Activated T-cell treated with anti-CD3 and anti-CD28 coated beads, Interleukin-2, amount 50 U/mL, for 72 hours (primary cell): ENCODE results near the gene KPNA6. TPM values are rescaled to one million over a fixed set of nuclear protein-coding genes. Genes with fewer than 3 reads are reported as not detected.

ENCODE experiments used
- ATAC-seq, 2 donors: fragments of 150-1000 bp; cut with Tn5 transposase; replicated peaks in 1 of 2; 2 replicates each; pipeline ENCODE4 v1.10.0; 2021; ENCODE audit warnings: moderate library complexity in 2 of 2, mild to moderate bottlenecking in 1 of 2
- DNase-seq, 2 donors: peaks; one replicate each; pipeline ENCODE4 v3.0.0; 2021 to 2022; ENCODE audit warnings: mixed read lengths in 1 of 2
- H3K27ac Mint-ChIP-seq: one replicate; pipeline ENCODE4 v1.8.0; 2022; ENCODE audit warnings: mild to moderate bottlenecking, moderate library complexity, mixed read lengths
- H3K27me3 Mint-ChIP-seq: one replicate; pipeline ENCODE4 v1.8.0; 2022; ENCODE audit warnings: low read depth, mixed read lengths
- H3K36me3 Mint-ChIP-seq, 2 donors: one replicate each; pipeline ENCODE4 v1.8.0; 2022; ENCODE audit warnings: mixed read lengths in 2 of 2, mild to moderate bottlenecking in 1 of 2; ENCODE audit not compliant: insufficient read depth in 2 of 2
- H3K4me1 Mint-ChIP-seq: one replicate; pipeline ENCODE4 v1.8.0; 2022; ENCODE audit warnings: low read depth, mixed read lengths
- H3K4me3 Mint-ChIP-seq, 2 donors: one replicate each; pipeline ENCODE4 v1.8.0; 2022; ENCODE audit warnings: mild to moderate bottlenecking in 2 of 2, mixed read lengths in 2 of 2, moderate library complexity in 2 of 2
- H3K9me3 Mint-ChIP-seq, 2 donors: one replicate each; pipeline ENCODE4 v1.8.0; 2022; ENCODE audit warnings: mixed read lengths in 2 of 2
- total RNA-seq, 2 donors: library from RNA; stranded (reverse); gene quantifications; one replicate each; pipeline ENCODE4 v1.2.3, GENCODE V29; 2022

KPNA6 gene
- total RNA-seq, 2 donors from 2014 or later, result 63.3 to 65.8 TPM

DNA sequence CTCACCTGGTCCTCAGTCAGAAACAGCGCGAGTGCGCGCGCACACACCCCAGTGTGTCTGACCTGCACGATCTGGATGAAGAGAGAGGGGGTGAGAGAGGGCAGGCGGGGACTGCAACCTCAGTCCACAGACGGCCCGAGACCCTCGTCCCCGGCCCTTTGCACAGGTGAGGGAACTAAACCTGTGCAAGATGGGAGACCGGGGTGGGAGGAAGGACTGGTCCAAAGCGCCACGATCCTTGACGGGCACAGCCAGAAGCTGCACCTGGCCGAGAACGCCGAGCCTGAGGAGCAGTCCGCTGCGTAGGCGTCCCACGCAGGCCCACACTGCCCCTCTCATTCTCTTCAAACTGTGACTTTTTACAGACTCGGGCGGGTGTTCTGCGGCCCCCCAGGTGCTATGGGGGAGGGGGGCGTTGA is 97.1 kb downstream of the KPNA6 start:
- no peaks in the 10 kb centered on the region for H3K9me3 Mint-ChIP-seq
- H3K27me3 Mint-ChIP-seq, result no peaks in the 10 kb centered on the region
- H3K27ac Mint-ChIP-seq, result no peak overlapping the region
- peaks cover 45% of the 10 kb centered on the region for H3K4me1 Mint-ChIP-seq
- ATAC-seq, result no peak
- H3K36me3 Mint-ChIP-seq, result peaks cover 0 to 2% of the 10 kb centered on the region in 2 donors
- no peak for DNase-seq
- H3K4me3 Mint-ChIP-seq, result peak overlapping the region; percentile 88 to 97

DNA sequence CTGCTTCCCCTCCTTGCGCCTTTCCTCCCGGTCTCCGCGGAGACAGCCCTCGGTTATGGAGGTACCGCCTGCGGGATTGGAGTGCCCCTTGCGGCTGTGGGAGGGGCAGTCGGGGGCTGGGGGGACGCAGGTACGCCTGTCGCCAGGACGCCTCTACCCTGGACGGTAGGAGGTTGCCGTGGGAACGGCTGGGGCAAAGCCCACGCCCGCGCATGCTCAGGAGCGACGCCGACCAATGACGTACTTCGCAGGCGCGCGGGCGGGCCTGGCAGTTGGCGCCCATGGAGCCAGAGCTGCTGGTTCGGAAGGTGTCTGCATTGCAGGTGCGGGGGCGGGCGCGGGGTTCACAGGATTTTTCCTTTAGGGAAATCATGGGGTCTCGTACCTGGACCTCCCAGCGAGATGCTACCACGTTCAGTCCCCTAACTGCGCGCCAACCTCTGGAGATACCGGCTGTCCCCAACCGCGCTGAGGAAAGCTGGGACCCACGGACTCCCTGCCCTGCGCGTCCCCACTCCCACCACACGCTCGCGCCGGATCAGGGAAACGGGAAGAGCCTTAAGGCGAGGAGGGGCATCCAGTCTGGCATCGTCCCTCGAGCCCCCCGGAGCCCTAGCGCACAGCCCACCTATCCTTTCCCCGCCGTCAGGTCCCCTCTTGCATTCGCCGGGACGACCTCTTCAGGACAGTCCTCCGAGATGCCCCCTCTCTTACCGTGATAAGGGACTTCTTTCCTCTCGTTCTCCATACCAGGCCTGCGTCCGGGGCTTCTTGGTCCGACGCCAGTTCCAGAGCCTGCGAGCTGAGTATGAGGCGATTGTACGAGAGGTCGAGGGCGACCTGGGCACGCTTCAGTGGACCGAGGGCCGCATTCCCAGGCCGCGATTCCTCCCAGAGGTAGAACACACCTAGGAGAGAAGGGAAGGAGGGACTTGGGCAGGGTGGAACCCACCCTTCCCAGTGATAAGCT is 97.8 kb downstream of the KPNA6 start, which contains the start of gene IQCC:
Gene IQCC, plus strand, starts transcription at position 271 of the 970 bp plus-strand sequence. Its CDS starts 11 bp downstream, at position 282.
- peak; percentile 88 to 90 for DNase-seq
- H3K27ac Mint-ChIP-seq, result peak within 1 kb of the TSS; percentile 79
- ATAC-seq, result peak; percentile 82 to 85
- H3K27me3 Mint-ChIP-seq, result no peaks in the 10 kb centered on the region
- peaks cover 38% of the 10 kb centered on the region for H3K4me1 Mint-ChIP-seq
- peak within 1 kb of the TSS; percentile 88 to 97 for H3K4me3 Mint-ChIP-seq
- no peaks in the 10 kb centered on the region for H3K9me3 Mint-ChIP-seq
- peaks cover 0 to 2% of the 10 kb centered on the region in 2 donors for H3K36me3 Mint-ChIP-seq

DNA sequence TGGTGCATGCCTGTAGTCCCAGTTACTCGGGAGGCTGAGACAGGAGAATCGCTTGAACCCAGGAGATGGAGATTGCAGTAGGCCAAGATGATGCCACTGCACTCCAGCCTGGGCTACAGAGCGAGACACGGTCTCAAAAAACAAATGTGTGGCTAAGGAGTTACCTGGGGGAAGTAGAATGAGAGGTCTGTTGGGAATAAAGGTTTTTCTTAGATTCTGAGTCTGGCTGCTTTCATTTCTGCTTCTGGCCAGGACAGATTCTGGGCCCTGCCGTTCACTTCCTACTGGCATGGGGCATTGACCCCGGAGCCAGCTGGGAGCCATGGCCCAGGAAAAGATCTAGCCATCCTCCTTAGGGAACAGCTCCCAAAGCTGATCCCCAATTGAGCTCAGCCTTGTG is 100.6 kb downstream of the KPNA6 start:
- Mint-ChIP-seq H3K4me1 (peaks cover 24% of the 10 kb centered on the region), H3K27me3 (no peaks in the 10 kb centered on the region), H3K9me3 (no peaks in the 10 kb centered on the region), H3K36me3 (peaks cover 0 to 2% of the 10 kb centered on the region in 2 donors), H3K27ac (no peak overlapping the region), H3K4me3 (no peak overlapping the region)
- DNase-seq, result no peak
- ATAC-seq, result no peak

DNA sequence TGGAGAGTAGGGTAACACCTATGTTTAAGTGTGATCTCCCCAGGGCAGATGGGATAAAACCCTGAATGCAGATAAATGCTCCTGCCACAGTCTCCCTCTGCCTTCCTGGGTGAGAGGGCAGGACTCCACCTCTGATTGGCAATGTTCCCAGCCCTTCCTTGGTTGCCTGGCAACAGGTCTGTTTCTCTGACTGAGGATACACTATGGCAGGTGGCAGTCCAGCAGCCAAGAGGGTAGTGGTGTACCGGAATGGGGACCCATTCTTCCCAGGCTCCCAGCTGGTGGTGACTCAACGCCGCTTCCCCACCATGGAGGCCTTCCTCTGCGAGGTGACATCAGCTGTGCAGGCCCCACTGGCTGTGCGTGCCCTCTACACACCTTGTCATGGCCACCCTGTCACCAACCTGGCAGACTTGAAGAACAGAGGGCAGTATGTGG is 101.1 kb downstream of the KPNA6 start, which contains the start of gene DCDC2B:
Gene DCDC2B, plus strand, starts transcription at position 199 of the 438 bp plus-strand sequence. Its CDS starts 5 bp downstream, at position 204.
- Mint-ChIP-seq H3K36me3 (peaks cover 0 to 2% of the 10 kb centered on the region in 2 donors), H3K4me3 (no peak within 1 kb of the TSS), H3K4me1 (peaks cover 22% of the 10 kb centered on the region), H3K27ac (no peak within 1 kb of the TSS), H3K27me3 (no peaks in the 10 kb centered on the region), H3K9me3 (no peaks in the 10 kb centered on the region)
- ATAC-seq, result no peak
- DNase-seq, result no peak

DNA sequence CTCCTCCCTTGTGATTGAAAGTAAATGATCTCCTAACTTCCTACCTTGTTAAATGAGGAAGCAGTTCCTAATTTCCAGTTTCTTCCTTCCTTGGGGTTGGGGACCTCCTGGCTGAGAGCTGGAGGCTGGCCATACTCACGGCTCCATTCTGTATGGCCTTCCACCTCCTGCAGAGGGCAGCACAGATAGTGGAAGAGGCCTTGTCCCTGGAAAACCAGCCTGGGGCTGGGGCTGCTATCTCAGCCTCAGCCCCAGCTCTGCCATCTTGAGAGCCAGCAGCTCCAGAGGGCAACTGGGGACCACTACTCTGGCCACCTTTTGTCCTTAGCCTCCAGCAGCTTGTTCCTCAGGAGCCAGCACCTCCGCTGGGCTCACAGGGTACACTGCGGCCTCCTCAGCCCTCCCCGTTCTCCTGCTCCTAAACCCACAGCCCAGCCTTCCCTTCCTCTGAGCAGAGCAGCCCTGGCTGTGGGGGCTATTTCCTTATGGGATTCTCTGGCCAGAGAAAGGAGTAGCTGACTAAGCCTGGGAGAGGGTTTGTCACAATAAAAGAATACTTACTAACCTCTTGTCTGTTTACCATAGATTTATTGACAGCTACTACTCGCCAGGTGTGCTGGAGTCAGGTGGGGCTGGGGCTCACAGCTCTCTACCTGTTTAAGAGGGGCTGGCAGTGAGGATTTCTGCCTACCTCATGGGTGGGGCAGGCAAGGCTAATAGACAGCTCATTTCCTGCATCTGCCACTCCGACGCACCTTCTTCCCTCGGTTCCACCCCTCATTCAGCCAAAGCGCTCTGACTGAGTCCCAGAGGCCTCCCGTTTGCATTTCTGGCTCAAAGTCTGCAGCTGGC is 108.0 kb downstream of the KPNA6 start:
- Mint-ChIP-seq H3K4me1 (peaks cover 22% of the 10 kb centered on the region), H3K4me3 (no peak overlapping the region), H3K27me3 (no peaks in the 10 kb centered on the region), H3K9me3 (no peaks in the 10 kb centered on the region), H3K27ac (peak overlapping the region; percentile 25), H3K36me3 (peaks cover 0 to 2% of the 10 kb centered on the region in 2 donors)
- ATAC-seq (peak; percentile 86 to 87), DNase-seq (peak; percentile 60 to 62)

DNA sequence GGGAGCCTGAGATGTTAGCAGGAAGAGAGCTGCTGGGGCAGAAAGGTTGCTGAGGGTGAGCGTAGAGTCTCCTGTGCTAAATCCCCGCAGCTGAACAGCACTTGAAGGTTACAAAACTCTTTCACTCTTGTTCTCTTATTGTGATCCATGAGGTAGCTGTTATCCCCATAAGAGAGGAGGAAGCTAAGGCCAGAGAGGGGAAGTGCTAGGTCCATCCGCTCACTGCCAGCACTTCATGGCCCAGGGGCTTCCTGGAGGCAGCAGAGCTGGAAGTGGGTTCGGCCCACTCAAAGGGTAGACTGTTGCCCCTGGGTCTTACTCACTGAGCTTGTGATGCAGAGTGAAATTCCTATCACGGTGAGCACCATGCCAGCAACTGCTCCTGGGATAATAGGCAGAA is 108.7 kb downstream of the KPNA6 start:
- Mint-ChIP-seq H3K27ac (peak overlapping the region; percentile 25), H3K4me3 (no peak overlapping the region), H3K27me3 (no peaks in the 10 kb centered on the region), H3K9me3 (no peaks in the 10 kb centered on the region), H3K4me1 (peaks cover 30% of the 10 kb centered on the region), H3K36me3 (peaks cover 0 to 2% of the 10 kb centered on the region in 2 donors)
- DNase-seq (no peak), ATAC-seq (no peak)

DNA sequence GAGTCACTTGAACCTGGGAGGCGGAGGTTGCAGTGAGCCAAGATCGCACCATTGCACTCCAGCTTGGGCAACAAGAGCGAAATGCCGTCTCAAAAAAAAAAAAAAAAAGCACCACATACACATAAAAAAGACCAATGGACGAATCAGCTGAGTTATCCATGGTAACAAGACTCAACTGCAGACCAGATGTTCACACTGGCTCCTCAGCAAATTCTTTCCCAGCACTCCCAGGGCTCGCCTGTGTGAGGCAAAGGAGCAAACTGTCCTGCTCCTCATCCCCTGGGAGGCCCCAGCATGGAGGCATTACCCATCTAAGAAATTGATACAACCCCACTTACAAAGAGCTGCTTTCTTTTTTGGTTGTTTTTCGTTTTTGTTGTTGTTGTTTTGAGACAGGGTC is 111.2 kb downstream of the KPNA6 start:
- Mint-ChIP-seq H3K36me3 (peaks cover 2 to 5% of the 10 kb centered on the region in 2 donors), H3K4me3 (no peak overlapping the region), H3K27me3 (no peaks in the 10 kb centered on the region), H3K27ac (no peak overlapping the region), H3K4me1 (peaks cover 37% of the 10 kb centered on the region), H3K9me3 (no peaks in the 10 kb centered on the region)
- DNase-seq (no peak), ATAC-seq (no peak)

DNA sequence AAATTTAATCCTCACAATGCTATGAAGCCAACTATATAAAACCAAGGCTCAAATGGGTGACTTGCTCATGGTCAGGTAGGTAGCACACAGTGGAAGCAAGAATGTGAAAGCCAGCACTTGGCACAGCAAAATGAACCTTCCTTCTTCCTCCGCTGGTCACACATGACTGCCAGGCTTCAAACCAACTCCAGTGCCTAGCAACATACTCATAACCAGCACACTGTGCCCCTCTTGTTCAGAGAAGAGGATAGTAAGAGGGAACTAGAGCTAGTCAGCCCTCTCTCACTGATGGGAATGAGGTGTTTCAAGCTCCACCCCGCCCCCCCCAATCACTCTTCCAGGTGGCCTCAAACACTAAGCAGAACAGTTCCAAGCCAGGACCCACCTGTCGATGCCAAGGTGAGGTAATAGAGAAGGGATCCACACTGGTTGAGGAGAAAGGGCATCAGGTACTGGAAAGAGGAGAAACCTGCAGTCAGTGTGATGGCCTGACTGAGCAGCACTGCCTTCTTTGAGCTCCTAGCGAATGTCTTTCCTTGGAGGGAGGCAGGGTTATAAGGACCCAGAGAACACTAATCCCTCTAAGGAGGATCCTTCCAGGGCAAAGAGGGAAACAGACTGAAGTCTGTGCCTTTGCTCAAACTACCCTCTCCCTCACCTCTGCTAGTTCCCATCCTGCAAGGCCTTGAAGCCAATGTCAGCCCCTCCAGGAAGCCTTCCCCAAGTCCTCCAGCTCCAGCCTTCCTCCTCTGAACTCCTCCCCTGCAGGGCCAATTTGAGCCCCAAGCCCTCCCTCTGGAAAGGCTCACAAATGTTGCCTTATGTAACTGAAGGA is 113.1 kb downstream of the KPNA6 start:
- H3K36me3 Mint-ChIP-seq, result peaks cover 6 to 10% of the 10 kb centered on the region in 2 donors
- H3K4me1 Mint-ChIP-seq, result peaks cover 41% of the 10 kb centered on the region
- H3K9me3 Mint-ChIP-seq, result no peaks in the 10 kb centered on the region
- no peaks in the 10 kb centered on the region for H3K27me3 Mint-ChIP-seq
- no peak for ATAC-seq
- peak overlapping the region; percentile 77 for H3K27ac Mint-ChIP-seq
- DNase-seq, result no peak
- H3K4me3 Mint-ChIP-seq, result peak overlapping the region; percentile 94 to 96

DNA sequence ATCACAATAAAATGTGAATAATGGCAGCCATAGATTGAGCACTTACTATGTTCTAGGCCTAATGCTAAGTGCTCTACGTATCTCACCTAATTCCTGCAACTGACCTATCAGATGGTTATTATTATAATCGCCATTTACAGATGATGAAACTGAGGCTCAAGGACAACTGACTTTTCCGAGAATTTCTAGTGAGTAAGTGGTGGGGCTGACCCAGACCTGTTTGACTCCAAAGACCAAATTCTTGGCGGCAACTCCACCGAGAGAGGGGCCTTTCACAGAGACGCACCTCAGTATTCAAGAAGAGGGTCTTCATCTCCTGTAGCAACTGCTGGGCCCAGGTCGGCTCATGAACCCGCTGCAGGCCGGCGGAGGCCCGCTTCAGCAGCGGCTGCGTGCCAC is 113.7 kb downstream of the KPNA6 start:
- no peaks in the 10 kb centered on the region for H3K27me3 Mint-ChIP-seq
- peaks cover 6 to 10% of the 10 kb centered on the region in 2 donors for H3K36me3 Mint-ChIP-seq
- no peak for ATAC-seq
- H3K9me3 Mint-ChIP-seq, result no peaks in the 10 kb centered on the region
- H3K4me1 Mint-ChIP-seq, result peaks cover 36% of the 10 kb centered on the region
- peak overlapping the region; percentile 77 for H3K27ac Mint-ChIP-seq
- H3K4me3 Mint-ChIP-seq, result peak overlapping the region; percentile 94 to 96
- DNase-seq, result no peak

DNA sequence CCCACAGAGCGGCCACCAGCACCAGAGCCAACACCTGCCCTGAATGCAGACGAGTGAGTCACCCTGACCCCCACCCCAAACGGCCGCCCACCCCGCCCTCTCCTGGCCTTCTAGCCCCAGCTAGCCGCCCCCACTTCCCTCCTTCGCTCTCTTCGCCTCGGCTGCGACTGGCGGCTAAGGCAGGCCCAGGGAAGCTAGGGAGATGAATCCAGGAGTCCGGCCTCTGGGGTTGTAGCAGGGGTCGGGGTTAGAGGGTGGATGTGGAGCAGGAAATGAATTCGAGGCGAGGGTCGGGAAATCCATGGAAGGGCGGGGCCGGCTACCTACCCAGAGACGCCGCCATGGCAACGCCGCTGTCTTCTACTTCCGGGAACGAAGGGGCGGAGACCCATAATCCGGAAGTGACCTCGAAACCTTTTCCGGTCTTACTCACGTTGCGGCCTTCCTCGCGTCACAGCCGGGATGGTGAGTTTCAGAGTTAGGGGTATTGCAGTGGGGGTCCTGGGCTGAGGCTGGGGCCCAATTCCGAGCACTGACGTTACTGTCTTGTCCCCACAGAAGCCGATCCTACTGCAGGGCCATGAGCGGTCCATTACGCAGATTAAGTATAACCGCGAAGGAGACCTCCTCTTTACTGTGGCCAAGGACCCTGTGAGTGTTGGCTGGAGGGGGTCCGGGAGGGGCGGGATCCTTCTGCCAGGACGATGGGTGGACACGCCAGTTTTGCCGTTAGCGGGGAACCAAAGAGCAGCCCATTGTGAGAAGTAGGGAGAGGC is 114.3 kb downstream of the KPNA6 start, which contains the start of the genes EIF3I and TMEM234:
Gene EIF3I, plus strand, starts transcription at position 428 of the 776 bp plus-strand sequence. Its CDS starts 35 bp downstream, at position 463.
Gene TMEM234, minus strand, starts transcription at position 374 of the 776 bp plus-strand sequence. Its CDS starts 31 bp downstream, at position 343.
- no peaks in the 10 kb centered on the region for H3K27me3 Mint-ChIP-seq
- H3K36me3 Mint-ChIP-seq, result peaks cover 6 to 10% of the 10 kb centered on the region in 2 donors
- ATAC-seq (peak; percentile 98), DNase-seq (peak; percentile 92 to 93)
- peak within 1 kb of the TSS; percentile 94 for H3K27ac Mint-ChIP-seq
- H3K4me3 Mint-ChIP-seq, result peak within 1 kb of the TSS; percentile 94 to 96
- no peaks in the 10 kb centered on the region for H3K9me3 Mint-ChIP-seq
- peaks cover 34% of the 10 kb centered on the region for H3K4me1 Mint-ChIP-seq

DNA sequence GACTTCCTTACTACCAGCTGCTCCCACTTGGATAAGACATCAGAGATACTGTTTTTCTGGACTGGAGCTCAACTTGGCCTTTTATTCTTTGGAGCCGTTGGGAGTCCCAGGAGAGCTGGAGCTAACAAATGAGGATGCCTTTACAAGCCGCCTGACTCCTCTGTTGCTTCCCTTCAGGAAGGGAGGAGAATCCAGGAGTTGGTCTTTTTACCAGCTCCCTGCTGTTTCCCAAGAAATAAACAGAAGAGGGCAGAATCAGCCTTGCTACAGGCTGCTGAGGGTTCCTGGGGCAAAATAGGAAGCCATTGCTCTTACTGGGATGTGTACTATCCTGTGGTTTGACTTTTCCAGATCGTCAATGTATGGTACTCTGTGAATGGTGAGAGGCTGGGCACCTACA is 115.8 kb downstream of the KPNA6 start:
- Mint-ChIP-seq H3K4me1 (peaks cover 41% of the 10 kb centered on the region), H3K36me3 (peaks cover 12 to 21% of the 10 kb centered on the region in 2 donors)

More for the DNA sequence above, 115.8 kb downstream of the KPNA6 start:
- no peak for DNase-seq
- Mint-ChIP-seq H3K27me3 (no peaks in the 10 kb centered on the region), H3K27ac (peak overlapping the region; percentile 94), H3K4me3 (peak overlapping the region; percentile 94 to 96), H3K9me3 (no peaks in the 10 kb centered on the region)
- ATAC-seq, result no peak
